CD1c-positive myeloid dendritic cell (primary cell): Measurements from ENCODE around the gene PAGR1.
"Not testable (repeated sequence)": the region's sequence is repeated elsewhere in the genome, so short reads cannot be mapped to it uniquely, and the experiment has no call there.

Experiments used
- DNase-seq: peaks from one replicate; pipeline ENCODE4 v3.0.0-alpha.2; 2016; ENCODE audit errors: extremely low spot score

Gene PAGR1

GRCh38 chr16:29791845-29792807 is 23.8 kb upstream of the PAGR1 start:
- no peak for DNase-seq

GRCh38 chr16:29793153-29793552 is 22.8 kb upstream of the PAGR1 start:
- not testable (repeated sequence) for DNase-seq

GRCh38 chr16:29794231-29794710 is 21.7 kb upstream of the PAGR1 start:
- DNase-seq, result no peak

- no peak for DNase-seq
Observed at GRCh38 chr16:29802416-29802935, 13.5 kb upstream of the PAGR1 start.

- DNase-seq, result no peak
Observed at GRCh38 chr16:29804020-29804419, 11.9 kb upstream of the PAGR1 start.

GRCh38 chr16:29804455-29805231 is 11.3 kb upstream of the PAGR1 start:
- peak; percentile 26 for DNase-seq

GRCh38 chr16:29805232-29806098 is 10.5 kb upstream of the PAGR1 start:
- peak; percentile 99 for DNase-seq

GRCh38 chr16:29806099-29806579 is 9.8 kb upstream of the PAGR1 start, which contains the start of gene MAZ:
MAZ (plus strand) TSS chr16:29806529; CDS start chr16:29806702, 173 bp downstream.
- peak; percentile 83 for DNase-seq

GRCh38 chr16:29806641-29807425 is 9.1 kb upstream of the PAGR1 start:
- peak; percentile 44 for DNase-seq

GRCh38 chr16:29807426-29808218 is 8.3 kb upstream of the PAGR1 start:
- DNase-seq, result peak; percentile 91

GRCh38 chr16:29808219-29808900 is 7.6 kb upstream of the PAGR1 start:
- DNase-seq, result no peak

- DNase-seq, result no peak
Observed at GRCh38 chr16:29809031-29809747, 6.8 kb upstream of the PAGR1 start.

GRCh38 chr16:29809850-29810698 is 5.9 kb upstream of the PAGR1 start:
- peak; percentile 21 for DNase-seq

- DNase-seq, result no peak
Observed at GRCh38 chr16:29810699-29811169, 5.2 kb upstream of the PAGR1 start.

GRCh38 chr16:29811170-29811895 is 4.6 kb upstream of the PAGR1 start:
- peak; percentile 89 for DNase-seq
